GM19240 (cell line): Measurements from ENCODE around the gene KRT83.

Source experiments
- DNase-seq: peaks from one replicate; pipeline ENCODE4 v3.0.0; 2011; ENCODE audit warnings: low spot score; ENCODE audit not compliant: insufficient read length

Gene KRT83

GRCh38 chr12:52267266-52267665 is 53.9 kb downstream of the KRT83 start:
- no peak for DNase-seq

- no peak for DNase-seq
Measured at GRCh38 chr12:52266514-52266913, 54.7 kb downstream of the KRT83 start.

- no peak for DNase-seq
Measured at GRCh38 chr12:52264435-52264825, 56.8 kb downstream of the KRT83 start.
